ENCODE data around the gene BTBD18.

Gene BTBD18

DNA sequence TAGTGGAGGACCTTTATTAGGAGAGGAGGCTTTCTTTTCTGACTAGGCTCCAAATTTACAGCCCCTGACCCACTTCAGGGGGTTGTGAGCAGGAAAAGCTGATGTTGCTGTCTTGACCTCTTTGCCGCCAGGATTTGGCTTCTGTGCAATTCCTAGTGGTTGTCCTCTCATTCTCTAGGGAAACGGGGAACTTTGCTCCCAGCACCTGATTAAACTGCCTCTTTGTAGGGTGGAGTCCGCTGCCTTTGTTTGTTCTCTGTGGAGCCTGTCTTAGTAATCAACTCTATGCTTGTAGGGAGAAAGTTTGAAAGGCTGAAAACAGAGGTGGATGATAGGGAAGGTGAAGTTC is 26.3 kb upstream of the BTBD18 start:
- H4K91ac ChIP-seq (ENCODE audit: low read depth, low read length): peak overlapping the region; percentile 80
- peak overlapping the region; percentile 62 for H3K18ac ChIP-seq (ENCODE audit: low read length)
- peaks cover 20 to 48% of the 10 kb centered on the region in 2 experiments for H3K4me1 ChIP-seq (ENCODE audit: control insufficient read depth in 1 of 2, insufficient read depth in 2 of 2, low read length in 2 of 2)
- H2AFZ ChIP-seq (ENCODE audit: insufficient read depth, low read length, poor library complexity): no peak overlapping the region
- H3K9me3 ChIP-seq (ENCODE audit: insufficient read depth, low read depth, low read length): no peaks in the 10 kb centered on the region
- peak overlapping the region; percentile 56 for H3K4me2 ChIP-seq (ENCODE audit: low read length)
- H2AK5ac ChIP-seq (ENCODE audit: low read length): peak overlapping the region; percentile 20
- H3K27me3 ChIP-seq (ENCODE audit: insufficient read depth, low read length): no peaks in the 10 kb centered on the region
- H3K79me2 ChIP-seq (ENCODE audit: control insufficient read depth, insufficient read depth, low read length, poor library complexity): peaks cover 18% of the 10 kb centered on the region
- peak overlapping the region; percentile 93 for H2BK5ac ChIP-seq (ENCODE audit: low read depth, low read length, poor library complexity)
- peak overlapping the region; percentile 100 for H3K27ac ChIP-seq (ENCODE audit: low read depth, low read length)
- H3K4me3 ChIP-seq (ENCODE audit: low read depth, low read length): no peak overlapping the region
- no peaks in the 10 kb centered on the region for H3K36me3 ChIP-seq (ENCODE audit: control insufficient read depth in 1 of 2, insufficient read depth in 2 of 2, low read length in 2 of 2)
- peak overlapping the region; percentile 35 for H3K4ac ChIP-seq (ENCODE audit: low read depth, low read length)
- H3K9ac ChIP-seq (ENCODE audit: low read length): peak overlapping the region; percentile 69
- WGBS (ENCODE audit: extremely low coverage, insufficient coverage, insufficient read length): no CpG with 5 or more reads among the region's 3 CpGs
- H3K79me1 ChIP-seq (ENCODE audit: low read length): peaks cover 37% of the 10 kb centered on the region
- peak overlapping the region; percentile 74 for H3K14ac ChIP-seq (ENCODE audit: low read length)
- no peak overlapping the region for H4K12ac ChIP-seq (ENCODE audit: low read depth, low read length)
- no peak overlapping the region for H3K23ac ChIP-seq (ENCODE audit: low read length)
- peak overlapping the region; percentile 56 for H4K8ac ChIP-seq (ENCODE audit: low read depth, low read length)
- peak overlapping the region; percentile 81 for H2BK120ac ChIP-seq (ENCODE audit: insufficient read depth, low read length, poor library complexity)
- peak overlapping the region; percentile 47 for H2BK12ac ChIP-seq (ENCODE audit: low read length)
- no peak for DNase-seq

DNA sequence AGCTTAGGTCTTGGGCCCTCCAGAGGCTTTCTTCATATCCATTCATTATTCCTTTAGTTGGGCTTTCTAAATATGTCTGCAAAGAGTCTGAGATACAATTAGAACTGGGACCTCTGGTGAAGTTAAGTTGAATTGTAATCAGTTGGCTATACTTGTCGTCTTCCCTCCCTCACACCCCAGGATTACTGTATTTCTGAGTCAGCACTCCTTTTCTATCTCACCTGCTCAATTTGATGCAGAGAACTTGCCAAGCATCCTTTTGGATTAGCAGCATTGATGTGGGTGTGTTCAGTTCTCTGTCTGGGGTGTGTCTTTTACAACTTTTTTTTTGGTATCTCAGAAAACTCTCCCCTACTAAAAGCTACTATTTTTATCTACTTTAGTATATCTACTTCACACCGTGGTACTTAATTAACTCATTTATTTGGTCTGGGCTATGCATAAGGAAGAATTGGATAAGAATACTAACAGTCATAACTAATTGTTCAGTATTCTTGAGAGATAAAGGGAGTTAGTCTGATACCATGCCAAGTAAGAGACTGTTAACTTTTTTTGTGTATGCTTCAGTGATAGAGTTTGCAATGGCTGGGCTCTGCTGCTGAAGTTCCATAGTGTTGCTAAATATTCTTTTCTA is 25.1 kb upstream of the BTBD18 start:
- no peaks in the 10 kb centered on the region for H3K27me3 ChIP-seq (ENCODE audit: insufficient read depth, low read length)
- DNase-seq: no peak
- no peaks in the 10 kb centered on the region for H3K36me3 ChIP-seq (ENCODE audit: control insufficient read depth in 1 of 2, insufficient read depth in 2 of 2, low read length in 2 of 2)
- H3K9ac ChIP-seq (ENCODE audit: low read length): no peak overlapping the region
- WGBS (ENCODE audit: extremely low coverage, insufficient coverage, insufficient read length): no CpG with 5 or more reads among the region's 2 CpGs
- H4K12ac ChIP-seq (ENCODE audit: low read depth, low read length): no peak overlapping the region
- H3K4ac ChIP-seq (ENCODE audit: low read depth, low read length): peak overlapping the region; percentile 47
- H4K8ac ChIP-seq (ENCODE audit: low read depth, low read length): no peak overlapping the region
- H3K14ac ChIP-seq (ENCODE audit: low read length): no peak overlapping the region
- peaks cover 17% of the 10 kb centered on the region for H3K79me2 ChIP-seq (ENCODE audit: control insufficient read depth, insufficient read depth, low read length, poor library complexity)
- no peak overlapping the region for H2BK120ac ChIP-seq (ENCODE audit: insufficient read depth, low read length, poor library complexity)
- H2AK5ac ChIP-seq (ENCODE audit: low read length): no peak overlapping the region
- peak overlapping the region; percentile 19 for H2BK5ac ChIP-seq (ENCODE audit: low read depth, low read length, poor library complexity)
- H2BK12ac ChIP-seq (ENCODE audit: low read length): no peak overlapping the region
- peak overlapping the region; percentile 100 for H3K27ac ChIP-seq (ENCODE audit: low read depth, low read length)
- peaks cover 35% of the 10 kb centered on the region for H3K79me1 ChIP-seq (ENCODE audit: low read length)
- no peak overlapping the region for H3K4me3 ChIP-seq (ENCODE audit: low read depth, low read length)
- no peak overlapping the region for H3K23ac ChIP-seq (ENCODE audit: low read length)
- no peak overlapping the region for H4K91ac ChIP-seq (ENCODE audit: low read depth, low read length)
- no peak overlapping the region for H2AFZ ChIP-seq (ENCODE audit: insufficient read depth, low read length, poor library complexity)
- H3K18ac ChIP-seq (ENCODE audit: low read length): no peak overlapping the region
- no peaks in the 10 kb centered on the region for H3K9me3 ChIP-seq (ENCODE audit: insufficient read depth, low read depth, low read length)
- H3K4me1 ChIP-seq (ENCODE audit: control insufficient read depth in 1 of 2, insufficient read depth in 2 of 2, low read length in 2 of 2): peaks cover 21 to 50% of the 10 kb centered on the region in 2 experiments
- H3K4me2 ChIP-seq (ENCODE audit: low read length): peak overlapping the region; percentile 32

DNA sequence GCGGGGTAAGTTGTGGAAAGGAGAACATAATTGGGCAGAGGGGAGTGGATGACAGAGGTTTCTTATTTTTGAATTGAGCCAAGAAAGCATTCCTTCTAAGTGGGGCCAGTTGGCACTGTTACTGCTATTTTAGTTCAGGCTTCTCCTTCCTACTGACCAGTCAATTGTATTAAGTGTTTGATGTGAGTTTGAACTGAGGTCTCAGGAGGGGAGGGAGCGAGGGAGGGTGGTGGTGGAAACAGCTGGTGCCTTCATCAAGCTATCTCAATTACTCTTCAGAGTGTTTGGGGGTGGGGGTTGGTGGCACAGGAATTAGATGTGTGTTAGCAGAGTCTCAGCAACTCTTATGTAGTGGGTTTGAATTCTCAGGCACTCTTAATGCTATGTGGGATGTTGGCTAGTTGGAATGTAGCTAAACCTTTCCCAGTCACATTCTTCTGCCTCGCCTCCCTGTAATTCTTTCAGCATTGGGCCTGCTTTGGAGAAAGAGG is 24.5 kb upstream of the BTBD18 start:
- no peak overlapping the region for H3K4me3 ChIP-seq (ENCODE audit: low read depth, low read length)
- H2AK5ac ChIP-seq (ENCODE audit: low read length): no peak overlapping the region
- H3K4me1 ChIP-seq (ENCODE audit: control insufficient read depth in 1 of 2, insufficient read depth in 2 of 2, low read length in 2 of 2): peaks cover 21 to 49% of the 10 kb centered on the region in 2 experiments
- no peak overlapping the region for H3K14ac ChIP-seq (ENCODE audit: low read length)
- peak overlapping the region; percentile 50 for H2BK120ac ChIP-seq (ENCODE audit: insufficient read depth, low read length, poor library complexity)
- H2BK5ac ChIP-seq (ENCODE audit: low read depth, low read length, poor library complexity): peak overlapping the region; percentile 9
- no peaks in the 10 kb centered on the region for H3K9me3 ChIP-seq (ENCODE audit: insufficient read depth, low read depth, low read length)
- no peak overlapping the region for H3K23ac ChIP-seq (ENCODE audit: low read length)
- no peak overlapping the region for H4K8ac ChIP-seq (ENCODE audit: low read depth, low read length)
- no peak overlapping the region for H4K91ac ChIP-seq (ENCODE audit: low read depth, low read length)
- no peaks in the 10 kb centered on the region for H3K27me3 ChIP-seq (ENCODE audit: insufficient read depth, low read length)
- peak overlapping the region; percentile 40 for H3K4me2 ChIP-seq (ENCODE audit: low read length)
- no peak overlapping the region for H2AFZ ChIP-seq (ENCODE audit: insufficient read depth, low read length, poor library complexity)
- WGBS (ENCODE audit: extremely low coverage, insufficient coverage, insufficient read length): no CpG with 5 or more reads among the region's 3 CpGs
- H4K12ac ChIP-seq (ENCODE audit: low read depth, low read length): no peak overlapping the region
- H3K4ac ChIP-seq (ENCODE audit: low read depth, low read length): peak overlapping the region; percentile 69
- peak overlapping the region; percentile 67 for H3K27ac ChIP-seq (ENCODE audit: low read depth, low read length)
- H3K36me3 ChIP-seq (ENCODE audit: control insufficient read depth in 1 of 2, insufficient read depth in 2 of 2, low read length in 2 of 2): no peaks in the 10 kb centered on the region
- peak; percentile 23 to 62 for DNase-seq
- peaks cover 17% of the 10 kb centered on the region for H3K79me2 ChIP-seq (ENCODE audit: control insufficient read depth, insufficient read depth, low read length, poor library complexity)
- H3K18ac ChIP-seq (ENCODE audit: low read length): no peak overlapping the region
- no peak overlapping the region for H2BK12ac ChIP-seq (ENCODE audit: low read length)
- no peak overlapping the region for H3K9ac ChIP-seq (ENCODE audit: low read length)
- H3K79me1 ChIP-seq (ENCODE audit: low read length): peaks cover 33% of the 10 kb centered on the region

GRCh38 chr11:57775491-57775890 is 23.9 kb upstream of the BTBD18 start:
- H3K27ac ChIP-seq (ENCODE audit: low read depth, low read length): peak overlapping the region; percentile 67
- H4K8ac ChIP-seq (ENCODE audit: low read depth, low read length): no peak overlapping the region
- H3K4me1 ChIP-seq (ENCODE audit: control insufficient read depth in 1 of 2, insufficient read depth in 2 of 2, low read length in 2 of 2): peaks cover 17 to 44% of the 10 kb centered on the region in 2 experiments
- no peak overlapping the region for H3K23ac ChIP-seq (ENCODE audit: low read length)
- H3K18ac ChIP-seq (ENCODE audit: low read length): no peak overlapping the region
- H3K4me3 ChIP-seq (ENCODE audit: low read depth, low read length): no peak overlapping the region
- no peak overlapping the region for H2BK12ac ChIP-seq (ENCODE audit: low read length)
- H3K9ac ChIP-seq (ENCODE audit: low read length): no peak overlapping the region
- peak overlapping the region; percentile 76 for H3K4ac ChIP-seq (ENCODE audit: low read depth, low read length)
- no peak overlapping the region for H2AFZ ChIP-seq (ENCODE audit: insufficient read depth, low read length, poor library complexity)
- DNase-seq: no peak
- H3K36me3 ChIP-seq (ENCODE audit: control insufficient read depth in 1 of 2, insufficient read depth in 2 of 2, low read length in 2 of 2): no peaks in the 10 kb centered on the region
- no peak overlapping the region for H2BK5ac ChIP-seq (ENCODE audit: low read depth, low read length, poor library complexity)
- peak overlapping the region; percentile 40 for H3K4me2 ChIP-seq (ENCODE audit: low read length)
- H3K9me3 ChIP-seq (ENCODE audit: insufficient read depth, low read depth, low read length): no peaks in the 10 kb centered on the region
- no peak overlapping the region for H4K91ac ChIP-seq (ENCODE audit: low read depth, low read length)
- H4K12ac ChIP-seq (ENCODE audit: low read depth, low read length): no peak overlapping the region
- peaks cover 27% of the 10 kb centered on the region for H3K79me1 ChIP-seq (ENCODE audit: low read length)
- H3K14ac ChIP-seq (ENCODE audit: low read length): no peak overlapping the region
- no CpG with 5 or more reads among the region's 5 CpGs for WGBS (ENCODE audit: extremely low coverage, insufficient coverage, insufficient read length)
- H2AK5ac ChIP-seq (ENCODE audit: low read length): no peak overlapping the region
- no peaks in the 10 kb centered on the region for H3K27me3 ChIP-seq (ENCODE audit: insufficient read depth, low read length)
- no peak overlapping the region for H2BK120ac ChIP-seq (ENCODE audit: insufficient read depth, low read length, poor library complexity)
- H3K79me2 ChIP-seq (ENCODE audit: control insufficient read depth, insufficient read depth, low read length, poor library complexity): peaks cover 15% of the 10 kb centered on the region
